Stimulated activated CD8-positive, alpha-beta memory T cell treated with anti-CD3 and anti-CD28 coated beads, Interleukin-15, amount 100 ng/mL, for 4 hours (primary cell): ENCODE results near the gene STARD13.
"Not testable (repeated sequence)": the region's sequence is repeated elsewhere in the genome, so short reads cannot be mapped to it uniquely, and the experiment has no call there.

Experiments used
- DNase-seq, 2 donors: peaks; one replicate each; pipeline ENCODE4 v3.0.0-alpha.2; 2020; ENCODE audit warnings: low read depth in 2 of 2

The STARD13 gene

DNA sequence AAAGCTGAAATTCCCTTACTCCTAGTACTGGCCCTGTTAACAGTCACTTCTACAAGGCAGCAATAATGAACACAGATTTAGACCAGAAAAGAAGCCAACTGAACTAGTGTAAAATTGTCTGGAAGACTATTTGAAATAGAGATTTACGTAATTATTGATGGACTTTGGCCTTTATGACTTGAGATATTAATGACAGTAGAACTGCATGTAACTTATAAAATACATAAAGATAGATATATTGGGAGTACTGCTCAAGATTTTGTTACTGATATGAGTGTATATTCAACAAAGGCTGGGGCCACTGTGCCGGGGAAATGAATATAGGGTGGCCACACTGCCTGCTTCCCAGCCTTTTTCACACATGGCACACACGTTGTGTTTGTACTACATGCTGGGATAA lies 88.8 kb downstream of the STARD13 start:
- no peak for DNase-seq

DNA sequence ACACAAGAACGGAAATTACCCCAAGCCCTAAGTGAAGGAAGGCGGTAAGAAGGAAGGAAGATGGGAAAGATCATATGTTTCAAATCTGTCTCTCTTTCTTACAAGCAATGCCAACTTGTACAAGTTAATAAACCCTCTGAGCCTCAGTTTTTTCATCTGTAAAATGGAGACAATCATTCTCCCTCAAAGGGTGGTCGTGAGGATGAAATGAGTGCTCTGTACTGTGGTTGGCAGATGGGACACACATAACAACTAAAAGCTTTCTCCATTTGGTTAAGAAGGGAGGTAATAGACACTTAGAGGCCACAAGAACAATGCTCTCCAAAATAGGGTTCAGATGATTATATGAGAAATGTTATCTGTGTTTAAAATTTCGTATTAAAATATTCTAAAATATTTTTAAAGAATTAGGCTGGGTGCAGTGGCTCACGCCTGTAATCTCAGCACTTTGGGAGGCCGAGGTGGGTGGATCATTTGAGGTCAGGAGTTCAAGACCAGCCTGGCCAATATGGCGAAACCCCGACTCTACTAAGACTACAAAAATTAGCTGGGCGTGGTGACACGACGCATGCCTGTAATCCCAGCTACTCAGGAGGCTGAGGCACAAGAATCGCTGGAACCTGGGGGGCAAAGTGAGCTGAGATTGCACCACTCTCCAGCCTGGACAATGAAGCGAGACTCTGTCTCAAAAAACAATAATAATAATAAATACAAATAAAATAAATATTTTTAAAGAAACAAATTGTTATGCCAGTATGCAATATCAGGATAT lies 89.7 kb downstream of the STARD13 start:
- DNase-seq: no peak

- DNase-seq: no peak
These were observed 90.5 kb downstream of the STARD13 start for GRCh38 chr13:33194820-33195692.

- no peak for DNase-seq
These were observed 92.1 kb downstream of the STARD13 start for GRCh38 chr13:33193428-33193974.

- DNase-seq: no peak
These were observed 93.9 kb downstream of the STARD13 start for GRCh38 chr13:33191425-33192210.

DNA sequence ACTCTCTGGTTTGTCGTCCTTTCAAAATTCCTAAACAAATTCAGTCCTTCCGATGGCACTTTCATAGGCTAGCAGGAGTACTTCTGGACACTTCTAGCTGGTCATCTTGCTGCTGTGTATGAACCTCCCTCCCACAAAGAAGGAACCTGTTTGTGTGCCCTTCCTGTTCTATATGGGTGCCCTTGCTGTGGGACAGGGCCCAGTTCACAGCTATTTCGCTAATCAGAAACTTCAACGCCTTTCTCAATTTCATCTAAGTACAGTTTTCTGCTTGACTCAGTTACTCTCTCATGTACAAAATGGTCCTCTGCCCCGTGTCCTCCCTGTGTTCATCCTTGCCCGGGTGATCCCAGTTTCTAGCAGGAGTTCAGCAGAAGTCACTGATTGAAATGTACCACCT lies 96.1 kb downstream of the STARD13 start:
- DNase-seq: no peak

DNA sequence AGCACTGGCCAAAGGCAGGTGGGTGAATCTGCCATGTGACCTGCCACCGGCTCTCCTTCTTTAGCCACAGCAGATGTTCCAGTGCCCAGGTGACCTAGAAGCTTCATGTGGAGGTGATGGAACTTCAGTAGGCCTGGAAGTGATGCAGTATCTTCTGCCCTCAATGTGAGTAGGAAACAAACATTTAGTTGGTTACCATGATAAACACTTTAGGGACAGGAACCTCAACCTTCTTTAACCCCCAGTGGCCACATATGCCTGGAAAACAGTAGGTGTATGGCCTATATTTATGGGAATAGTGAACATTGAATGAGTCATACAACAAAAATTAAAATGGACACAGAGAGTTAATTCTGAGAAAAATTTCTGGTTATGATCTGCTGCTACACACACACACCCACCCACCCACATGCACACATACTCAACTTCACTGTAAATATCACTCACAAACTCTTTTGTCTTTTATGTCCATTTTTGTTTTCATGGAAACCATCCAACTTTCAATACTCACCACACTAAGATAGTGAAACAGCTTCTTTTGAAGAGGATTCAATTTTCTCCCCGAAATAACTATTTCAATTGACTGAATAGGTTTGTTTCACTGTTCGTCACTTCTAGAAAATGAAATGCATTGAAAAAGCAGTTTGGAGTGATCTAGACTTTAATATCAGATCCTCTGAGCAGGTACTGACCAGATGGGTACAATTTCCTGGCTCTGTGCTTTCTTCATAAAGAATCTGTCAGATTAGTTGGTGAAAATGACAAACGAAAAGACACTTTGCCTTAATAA lies 97.3 kb downstream of the STARD13 start:
- DNase-seq: no peak

DNA sequence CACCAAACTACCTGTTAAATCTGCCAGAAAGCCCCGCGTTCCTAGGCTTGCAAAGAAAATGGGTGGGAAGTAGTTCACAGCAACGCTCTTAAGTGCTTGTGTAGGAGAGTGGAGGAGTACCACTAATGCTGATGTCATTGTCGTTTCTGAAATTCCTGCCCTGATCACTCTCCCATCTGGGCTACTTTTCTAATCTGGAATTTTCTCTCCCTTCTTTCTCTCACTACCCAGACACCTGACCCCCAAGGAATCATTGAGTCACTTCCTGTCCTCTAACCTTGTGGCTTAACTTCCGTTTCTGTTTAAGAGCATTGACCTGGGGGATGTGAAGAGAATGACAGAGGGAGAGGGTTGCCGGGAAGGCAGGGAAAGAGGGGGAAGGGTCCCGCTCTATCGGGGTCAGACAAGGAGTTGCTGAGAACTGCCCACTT lies 98.7 kb downstream of the STARD13 start:
- no peak for DNase-seq

GRCh38 chr13:33185853-33186252 lies 99.7 kb downstream of the STARD13 start:
- no peak for DNase-seq

GRCh38 chr13:33184530-33184929 lies 101.0 kb downstream of the STARD13 start:
- DNase-seq: no peak

DNA sequence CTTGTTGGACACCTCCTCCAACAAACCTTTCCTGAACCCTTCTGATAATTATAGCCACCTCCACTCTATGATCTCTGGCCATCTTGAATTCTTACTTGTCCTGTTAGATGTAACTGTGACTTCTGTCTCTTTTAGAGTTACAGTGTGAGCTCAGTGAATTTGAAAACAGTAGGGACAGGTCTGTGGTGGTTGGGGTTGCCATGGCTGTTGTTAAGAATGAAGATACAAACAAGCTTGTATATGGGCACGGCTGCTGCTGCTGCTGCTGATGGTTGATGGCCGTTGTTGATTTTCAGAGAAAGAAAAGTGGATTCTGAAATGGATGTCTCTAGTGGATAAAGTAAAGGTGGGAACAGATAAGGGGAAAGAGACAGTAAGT lies 101.5 kb downstream of the STARD13 start:
- no peak for DNase-seq

DNA sequence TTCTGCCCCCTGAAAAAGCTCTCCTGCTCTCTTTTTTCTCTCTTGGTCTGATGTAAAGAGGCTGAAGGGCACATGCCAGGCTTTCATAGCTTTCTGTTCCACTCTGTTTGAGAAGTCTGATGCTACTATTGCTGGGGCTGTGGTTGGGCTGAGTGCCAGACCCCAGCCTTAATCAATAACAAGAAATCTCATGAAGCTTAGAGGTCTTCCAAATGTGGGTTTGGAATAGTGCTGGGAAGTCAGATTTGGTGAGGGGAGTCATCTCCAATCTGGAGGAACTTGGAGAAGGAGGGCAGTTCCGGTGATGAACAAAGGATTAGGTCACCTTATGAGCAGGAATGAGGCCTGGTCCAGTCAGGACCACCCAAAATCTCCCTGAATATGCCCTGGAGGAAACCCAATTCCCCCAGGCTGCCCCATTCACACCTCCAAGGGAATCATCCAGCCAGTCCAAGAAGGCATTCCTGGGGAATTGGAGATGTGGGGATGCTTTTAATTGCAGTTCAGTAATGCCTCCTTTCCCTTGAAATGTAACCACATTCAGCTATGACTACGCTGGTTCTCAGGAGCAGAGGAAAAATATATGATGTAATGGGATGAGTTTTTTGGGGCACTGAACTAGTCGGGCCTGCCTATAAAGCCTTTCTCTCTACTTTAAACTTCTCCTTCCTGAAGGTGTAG lies 102.0 kb downstream of the STARD13 start:
- DNase-seq: no peak

GRCh38 chr13:33182729-33183128 lies 102.8 kb downstream of the STARD13 start:
- no peak for DNase-seq

GRCh38 chr13:33181264-33181663 lies 104.3 kb downstream of the STARD13 start:
- DNase-seq: no peak

- no peak for DNase-seq
These were observed 105.3 kb downstream of the STARD13 start for GRCh38 chr13:33180122-33180804.

DNA sequence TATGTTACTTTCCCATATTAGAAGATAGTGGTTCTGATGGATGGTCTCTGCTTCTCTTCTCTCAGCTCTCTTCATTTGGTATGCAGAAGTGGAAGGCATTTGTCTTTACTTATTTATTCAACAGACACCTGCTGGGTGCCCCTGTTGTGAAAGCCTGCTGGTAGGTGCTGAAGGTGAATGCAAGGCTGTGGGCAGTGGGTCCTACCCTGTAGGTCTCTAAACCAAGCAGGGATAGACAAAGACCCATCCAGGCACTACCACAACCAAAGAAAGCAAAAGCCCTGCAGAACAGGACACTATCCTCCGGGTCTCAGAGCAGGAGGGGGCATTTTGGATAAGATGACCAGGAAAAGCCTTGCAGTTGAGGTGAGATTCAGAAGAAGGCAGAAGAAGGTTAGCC lies 106.1 kb downstream of the STARD13 start:
- DNase-seq: no peak

- DNase-seq: no peak
These were observed 107.2 kb downstream of the STARD13 start for GRCh38 chr13:33178209-33178840.

DNA sequence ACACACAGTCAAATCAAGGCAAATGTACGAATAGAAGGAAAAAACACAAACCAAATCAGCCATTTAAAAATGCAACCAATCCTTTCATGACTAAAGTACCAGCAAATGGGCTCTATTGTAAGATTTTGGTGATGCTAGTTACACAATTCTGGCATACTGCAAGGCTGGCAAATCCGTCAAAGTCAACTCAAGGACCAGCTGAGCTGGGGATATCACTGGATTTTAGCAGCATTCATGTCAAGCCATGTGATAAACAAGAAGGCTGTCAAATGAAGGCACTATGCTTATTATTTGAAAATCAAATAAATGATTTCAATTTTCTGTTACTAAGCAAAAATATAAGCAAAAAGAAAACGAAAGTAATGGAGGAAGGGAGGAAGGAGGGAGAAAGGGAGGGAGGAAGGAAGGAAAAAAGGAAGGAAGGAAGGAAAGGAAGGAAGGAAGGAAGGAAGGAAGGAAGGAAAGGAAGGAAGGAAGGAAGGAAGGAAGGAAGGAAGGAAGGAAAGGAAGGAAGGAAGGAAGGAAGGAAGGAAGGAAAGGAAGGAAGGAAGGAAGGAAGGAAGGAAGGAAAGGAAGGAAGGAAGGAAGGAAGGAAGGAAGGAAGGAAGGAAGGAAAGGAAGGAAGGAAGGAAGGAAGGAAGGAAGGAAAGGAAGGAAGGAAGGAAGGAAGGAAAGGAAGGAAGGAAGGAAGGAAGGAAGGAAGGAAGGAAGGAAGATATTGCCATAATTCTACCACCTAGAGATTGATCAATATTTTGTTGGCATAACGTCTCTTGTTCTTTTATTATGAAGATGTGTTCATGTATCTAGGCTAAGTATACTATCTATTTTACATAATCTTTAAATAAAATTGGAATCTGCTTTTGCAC lies 108.0 kb downstream of the STARD13 start:
- not testable (repeated sequence) for DNase-seq
